H1 (cell line): ENCODE data around the gene ZNF646. TPM values are rescaled to one million over a fixed set of nuclear protein-coding genes. Genes with fewer than 3 reads are reported as not detected.

ENCODE experiments used
- CTCF ChIA-PET: fragments of 300-600 bp; sonication (Branson Sonifier 250); formaldehyde crosslinking; loops from one replicate; lab custom pipeline; 2021; ENCODE audit not compliant: partially characterized antibody; lab: Charles Lee
- POLR2A ChIA-PET: fragments of 300-600 bp; sonication (Branson Sonifier 250); formaldehyde crosslinking; loops from one replicate; lab custom pipeline; 2021; ENCODE audit warnings: inconsistent platforms; ENCODE audit not compliant: partially characterized antibody; lab: Charles Lee
- DNase-seq, 2 experiments: peaks; one replicate each; pipeline versions ENCODE4 v3.0.0 to v3.0.0-alpha.2; 2010 to 2022; ENCODE audit warnings: low spot score in 2 of 2, low read depth in 1 of 2, mixed read lengths in 1 of 2
- FAIRE-seq: peaks from 2 replicates; lab custom pipeline; 2011; peaks lifted over from hg19 to GRCh38; lab: Jason Lieb, UNC
- H2AFZ ChIP-seq: 2 replicates; pipeline ENCODE4 v1.8.1; 2012; ENCODE audit warnings: low read length, inconsistent platforms
- H2AK5ac ChIP-seq: 2 replicates; pipeline ENCODE4 v1.6.1; 2013; ENCODE audit warnings: low read depth, low read length
- H2BK120ac ChIP-seq: replicated peaks from 2 replicates; pipeline ENCODE3; 2013; ENCODE audit warnings: low read depth, low read length, inconsistent platforms
- H2BK12ac ChIP-seq: 2 replicates; pipeline ENCODE4 v1.6.1; 2013; ENCODE audit warnings: low read depth, low read length
- H2BK15ac ChIP-seq: 2 replicates; pipeline ENCODE4 v1.6.1; 2013; ENCODE audit warnings: low read length
- H2BK20ac ChIP-seq: 2 replicates; pipeline ENCODE4 v1.6.1; 2013; ENCODE audit warnings: low read length
- H2BK5ac ChIP-seq: 2 replicates; pipeline ENCODE4 v1.6.1; 2013; ENCODE audit warnings: low read depth, low read length
- H3K14ac ChIP-seq: 2 replicates; pipeline ENCODE4 v1.6.1; 2013; ENCODE audit warnings: inconsistent platforms; ENCODE audit not compliant: insufficient read length
- H3K18ac ChIP-seq: 2 replicates; pipeline ENCODE4 v1.6.1; 2013; ENCODE audit warnings: low read length; ENCODE audit errors: extremely low read depth
- H3K23ac ChIP-seq: 2 replicates; pipeline ENCODE4 v1.6.1; 2013; ENCODE audit warnings: inconsistent platforms; ENCODE audit not compliant: insufficient read length
- H3K23me2 ChIP-seq: 2 replicates; pipeline ENCODE4 v1.6.1; 2013; ENCODE audit warnings: low read depth, low read length
- H3K27ac ChIP-seq: 2 replicates; pipeline ENCODE4 v1.6.1; 2011; ENCODE audit warnings: low read depth, low read length, inconsistent platforms
- H3K27me3 ChIP-seq, 4 experiments: replicated peaks in 1 of 4; 1 replicate in 1 of 4; 2 replicates in 3 of 4; pipeline versions ENCODE4 v1.6.1 to v1.8.1; 2011 to 2013; ENCODE audit warnings: low read length in 3 of 4, mild to moderate bottlenecking in 3 of 4, inconsistent platforms in 2 of 4, mixed read lengths in 2 of 4, moderate library complexity in 1 of 4; ENCODE audit not compliant: control insufficient read depth in 3 of 4, insufficient read depth in 3 of 4; ENCODE audit errors: extremely low read depth in 1 of 4
- H3K36me3 ChIP-seq, 4 experiments: 2 replicates each; pipeline versions ENCODE4 v1.6.1 to v1.8.1; 2011 to 2013; ENCODE audit warnings: mild to moderate bottlenecking in 4 of 4, low read length in 3 of 4, moderate library complexity in 2 of 4, control low read depth in 1 of 4, inconsistent platforms in 1 of 4; ENCODE audit not compliant: insufficient read depth in 4 of 4, control insufficient read depth in 2 of 4
- H3K4ac ChIP-seq: replicated peaks from 2 replicates; pipeline ENCODE3; 2013; ENCODE audit warnings: low read length, low read depth, mixed read lengths, inconsistent platforms; ENCODE audit not compliant: insufficient read length
- H3K4me1 ChIP-seq, 4 experiments: replicated peaks in 1 of 4; 1 replicate in 1 of 4; 2 replicates in 3 of 4; pipeline versions ENCODE4 v1.6.1 to v1.8.1; 2011 to 2013; ENCODE audit warnings: low read length in 3 of 4, inconsistent platforms in 2 of 4, mixed read lengths in 1 of 4; ENCODE audit not compliant: insufficient read depth in 4 of 4, control insufficient read depth in 3 of 4
- H3K4me2 ChIP-seq, 2 experiments: 2 replicates each; pipeline versions ENCODE4 v1.6.1 to v1.8.1; 2011 to 2013; ENCODE audit warnings: low read depth in 2 of 2, low read length in 2 of 2, control low read depth in 1 of 2, inconsistent platforms in 1 of 2, mild to moderate bottlenecking in 1 of 2; ENCODE audit not compliant: insufficient read depth in 1 of 2
- H3K4me3 ChIP-seq, 4 experiments: fragments of 200-600, 300-600 bp in 1 of 4; sonication (generic), shearing (Covaris generic), sonication (Bioruptor Twin) in 1 of 4; 2 replicates each; pipeline versions ENCODE4 v1.5.1 to v1.8.1; 2011 to 2016; ENCODE audit warnings: low read length in 4 of 4, low read depth in 3 of 4, control low read depth in 2 of 4, inconsistent platforms in 2 of 4, mild to moderate bottlenecking in 2 of 4, mixed read lengths in 1 of 4, moderate library complexity in 1 of 4; ENCODE audit not compliant: insufficient read depth in 2 of 4; ENCODE audit errors: extremely low read depth in 1 of 4
- H3K56ac ChIP-seq: replicated peaks from 2 replicates; pipeline ENCODE3; 2013; ENCODE audit warnings: low read depth, mild to moderate bottlenecking, mixed read lengths, low read length, inconsistent platforms; ENCODE audit not compliant: insufficient read length
- H3K79me1 ChIP-seq: 2 replicates; pipeline ENCODE4 v1.6.1; 2013; ENCODE audit warnings: low read depth, low read length, control low read depth
- H3K79me2 ChIP-seq, 2 experiments: 2 replicates each; pipeline versions ENCODE4 v1.6.1 to v1.8.1; 2012 to 2013; ENCODE audit warnings: low read length in 2 of 2, mild to moderate bottlenecking in 2 of 2, inconsistent platforms in 1 of 2; ENCODE audit not compliant: insufficient read depth in 2 of 2, control insufficient read depth in 1 of 2
- H3K9ac ChIP-seq, 4 experiments: replicated peaks in 1 of 4; 1 replicate in 1 of 4; 2 replicates in 3 of 4; pipeline versions ENCODE4 v1.6.1 to v1.8.1; 2011 to 2013; ENCODE audit warnings: low read depth in 3 of 4, low read length in 3 of 4, control low read depth in 2 of 4, mild to moderate bottlenecking in 2 of 4, moderate library complexity in 2 of 4, inconsistent platforms in 1 of 4; ENCODE audit errors: extremely low read depth in 1 of 4
- H3K9me3 ChIP-seq, 2 experiments: 2 replicates each; pipeline versions ENCODE4 v1.6.1 to v1.8.1; 2012 to 2013; ENCODE audit warnings: mild to moderate bottlenecking in 2 of 2, moderate library complexity in 2 of 2, control low read depth in 1 of 2, inconsistent platforms in 1 of 2, low read depth in 1 of 2, low read length in 1 of 2, mixed read lengths in 1 of 2; ENCODE audit not compliant: insufficient read depth in 2 of 2
- H4K20me1 ChIP-seq, 2 experiments: replicated peaks in 1 of 2; 2 replicates each; pipeline versions ENCODE3 to v1.8.1; 2011 to 2013; ENCODE audit warnings: inconsistent platforms in 2 of 2, low read length in 2 of 2, mild to moderate bottlenecking in 1 of 2; ENCODE audit not compliant: insufficient read depth in 2 of 2, control insufficient read depth in 1 of 2
- H4K5ac ChIP-seq: 2 replicates; pipeline ENCODE4 v1.6.1; 2013; ENCODE audit warnings: low read length, low read depth, mixed read lengths, inconsistent platforms; ENCODE audit not compliant: insufficient read length
- H4K8ac ChIP-seq: 2 replicates; pipeline ENCODE4 v1.8.0; 2013; ENCODE audit warnings: mild to moderate bottlenecking, moderate library complexity, low read length, inconsistent platforms; ENCODE audit not compliant: insufficient read depth; ENCODE audit errors: extremely low read depth
- H4K91ac ChIP-seq: replicated peaks from 2 replicates; pipeline ENCODE3; 2013; ENCODE audit warnings: low read length, mixed read lengths, inconsistent platforms; ENCODE audit not compliant: insufficient read length
- ATF3 ChIP-seq: IDR thresholded peaks from 2 replicates; pipeline ENCODE4 v1.6.1; 2011; ENCODE audit warnings: low read depth, mild to moderate bottlenecking, low read length; ENCODE audit not compliant: insufficient read depth
- FOSL1 ChIP-seq: IDR thresholded peaks from 2 replicates; pipeline ENCODE4 v1.6.1; 2011; ENCODE audit warnings: mild to moderate bottlenecking, low read depth, low read length, moderate library complexity; ENCODE audit not compliant: insufficient read depth
- KDM5A ChIP-seq: fragments of 200-600 bp; IDR thresholded peaks from 2 replicates; pipeline ENCODE4 v1.7.1; 2012; ENCODE audit warnings: mild to moderate bottlenecking, low read length, inconsistent platforms, mixed read lengths
- PHF8 ChIP-seq: fragments of 200-600 bp; sonication (generic); conservative IDR thresholded peaks from 2 replicates; pipeline ENCODE4 v1.7.1; 2012; ENCODE audit warnings: low read depth, mild to moderate bottlenecking, inconsistent platforms, low read length, moderate library complexity
- RNF2 ChIP-seq: fragments of 200-900, 300-1000 bp; sonication (generic); IDR thresholded peaks from 2 replicates; pipeline ENCODE4 v1.7.1; 2016; ENCODE audit warnings: borderline replicate concordance, low read depth, mild to moderate bottlenecking, antibody characterized with exemption, low read length; ENCODE audit not compliant: poor library complexity, severe bottlenecking; ENCODE audit errors: missing control alignments
- RXRA ChIP-seq: IDR thresholded peaks from 2 replicates; pipeline ENCODE4 v1.6.1; 2011; ENCODE audit warnings: low read depth, mild to moderate bottlenecking, low read length, moderate library complexity; ENCODE audit not compliant: insufficient read depth
- USF2 ChIP-seq: IDR thresholded peaks from 2 replicates; pipeline ENCODE4 v1.6.1; 2011; ENCODE audit warnings: low read length, improper control_type of control experiment
- WGBS, 2 experiments: shearing (Covaris generic) in 1 of 2; methylation state at CpG; one replicate each; pipeline versions ENCODE4 v1.1.6 to v1.1.7; 2013 to 2015; ENCODE audit warnings: low lambda C conversion rate in 2 of 2, mixed read lengths in 2 of 2, inconsistent platforms in 1 of 2, low coverage in 1 of 2, missing lambda C conversion rate in 1 of 2; ENCODE audit not compliant: insufficient replicate concordance in 2 of 2, insufficient coverage in 1 of 2, insufficient read length in 1 of 2; ENCODE audit errors: extremely low coverage in 1 of 2, missing lambda C conversion rate in 1 of 2; 5-methylcytosine and 5-hydroxymethylcytosine counted together
- polyA plus RNA-seq, 7 experiments: library from polyadenylated mRNA; depleted of rRNA in 3 of 7; stranded (reverse) in 5 of 7; unstranded in 2 of 7; fragments of >200 nt in 5 of 7; fragments of 200-250 nt in 2 of 7; gene quantifications; 1 replicate in 5 of 7; 2 replicates in 1 of 7; 4 replicates in 1 of 7; pipeline versions ENCODE4 v1.2.1 to v1.2.3, GENCODE V29; 2011 to 2013; ENCODE audit warnings: missing spikeins in 2 of 7, mixed read lengths in 2 of 7
- total RNA-seq: library from RNA; stranded (reverse); fragmentation: NEBNext Ultra II Directional; extraction: Animal tissue kit (Norgen Biotek cat#: 25700); gene quantifications from 2 replicates; pipeline ENCODE4 v1.2.1, GENCODE V29; 2021

ZNF646 gene
- total and polyA plus RNA-seq, 2 of the 8 experiments (the other 6 are each of a cell fraction or from before 2014, with no cell fraction given), result 6.5 to 25.0 TPM

GRCh38 chr16:31085873-31086628 is 11.8 kb downstream of the ZNF646 start:
- POLR2A ChIA-PET, result interaction anchor here (0.8 to 4.7 kb wide), 4 partner anchors 9 to 45 kb away, joined by 3 to 34 read pairs (median 6); partner anchors contain the start of genes ZNF646 and ZNF668
- TF ChIP-seq USF2 (no peak), KDM5A (no peak), PHF8 (no peak), RXRA (no peak), RNF2 (no peak), ATF3 (no peak), FOSL1 (no peak)

More at GRCh38 chr16:31085873-31086628, 11.8 kb downstream of the ZNF646 start:
- Histone ChIP-seq H3K23ac (no peak overlapping the region), H4K91ac (no peak overlapping the region), H2BK120ac (no peak overlapping the region), H3K9me3 (no peaks in the 10 kb centered on the region), H3K18ac (no peak overlapping the region), H4K8ac (no peak overlapping the region), H2BK12ac (no peak overlapping the region), H4K20me1 (peaks cover 15 to 22% of the 10 kb centered on the region in 2 experiments), H2BK15ac (no peak overlapping the region), H4K5ac (no peak overlapping the region), H3K27ac (no peak overlapping the region), H2AK5ac (no peak overlapping the region), H3K14ac (no peak overlapping the region), H3K4ac (no peak overlapping the region), H2BK5ac (no peak overlapping the region), H2BK20ac (no peak overlapping the region), H3K4me3 (no peak overlapping the region), H3K9ac (no peak overlapping the region), H3K56ac (no peak overlapping the region), H3K23me2 (no peaks in the 10 kb centered on the region), H3K36me3 (peaks cover 0 to 14% (median 7%) of the 10 kb centered on the region in 4 experiments; a peak in 5 of 8 replicates), H3K4me1 (no peaks in the 10 kb centered on the region), H3K27me3 (no peaks in the 10 kb centered on the region), H3K79me1 (peaks cover 3% of the 10 kb centered on the region), H3K79me2 (no peaks in the 10 kb centered on the region; a peak in 1 of 4 replicates), H3K4me2 (no peak overlapping the region), H2AFZ (no peak overlapping the region)
- DNase-seq (no peak), FAIRE-seq (no peak)
- CTCF ChIA-PET, result interaction anchor here (0.6 to 1.4 kb wide), 3 partner anchors 10 to 133 kb away, joined by 3 to 6 read pairs (median 3); no protein-coding TSS in a partner anchor
- WGBS, 2 experiments, result 89% methylated on average over 18 of the region's 18 CpGs; no CpG with 5 or more reads in 1 of the 2 experiments
